Activated CD4-positive, alpha-beta T cell treated with anti-CD3 and anti-CD28 coated beads, Interleukin-2, amount 10 ng/mL, durations not matched to agents 24 days and 14 days (primary cell): ENCODE results near the gene NIPAL4. TPM values are rescaled to one million over a fixed set of nuclear protein-coding genes. Genes with fewer than 3 reads are reported as not detected.

Source experiments
- DNase-seq: peaks from one replicate; pipeline ENCODE4 v3.0.0; 2022
- H3K27ac Mint-ChIP-seq: one replicate; pipeline ENCODE4 v1.8.0; 2022; ENCODE audit warnings: mild to moderate bottlenecking, mixed read lengths
- H3K27me3 Mint-ChIP-seq: one replicate; pipeline ENCODE4 v1.8.0; 2022; ENCODE audit warnings: mixed read lengths
- H3K36me3 Mint-ChIP-seq: one replicate; pipeline ENCODE4 v1.8.0; 2022; ENCODE audit warnings: low read depth, mild to moderate bottlenecking, mixed read lengths
- H3K4me1 Mint-ChIP-seq: one replicate; pipeline ENCODE4 v1.8.0; 2021; ENCODE audit warnings: mixed read lengths
- H3K4me3 Mint-ChIP-seq: one replicate; pipeline ENCODE4 v1.8.0; 2022; ENCODE audit warnings: mild to moderate bottlenecking, moderate library complexity, mixed read lengths
- H3K9me3 Mint-ChIP-seq: one replicate; pipeline ENCODE4 v1.8.0; 2021; ENCODE audit warnings: mixed read lengths
- intact Hi-C: fragments of 100-400 bp; cut with micrococcal nuclease; formaldehyde crosslinking; loops from one replicate; pipeline ENCODE4 v1.15.1; 2023
- total RNA-seq: library from RNA; stranded (reverse); gene quantifications from 2 replicates; pipeline ENCODE4 v1.2.3, GENCODE V29; 2022

Gene NIPAL4
- total RNA-seq, 1 donor from 2014 or later, result 2.7 TPM

GRCh38 chr5:157521704-157522029 lies 61.7 kb downstream of the NIPAL4 start:
- DNase-seq, result no peak
- Mint-ChIP-seq H3K9me3 (no peaks in the 10 kb centered on the region), H3K27ac (peak overlapping the region; percentile 17), H3K36me3 (peaks cover 65% of the 10 kb centered on the region), H3K27me3 (no peaks in the 10 kb centered on the region), H3K4me3 (no peak overlapping the region), H3K4me1 (peaks cover 55% of the 10 kb centered on the region)
- intact Hi-C loops, result no loop called here

GRCh38 chr5:157523976-157524375 lies 64.0 kb downstream of the NIPAL4 start:
- H3K4me3 Mint-ChIP-seq, result no peak overlapping the region
- no peaks in the 10 kb centered on the region for H3K9me3 Mint-ChIP-seq
- H3K4me1 Mint-ChIP-seq, result peaks cover 61% of the 10 kb centered on the region
- DNase-seq, result no peak
- intact Hi-C loops, result no loop called here
- no peak overlapping the region for H3K27ac Mint-ChIP-seq
- peaks cover 72% of the 10 kb centered on the region for H3K36me3 Mint-ChIP-seq
- no peaks in the 10 kb centered on the region for H3K27me3 Mint-ChIP-seq

Other genes starting within 250 kb of the NIPAL4 start
- 180 and 193 TPM in 2 replicates for gene CYFIP2, start 194.1 kb upstream of the NIPAL4 start, total RNA-seq
- 232 TPM in 2 replicates for gene ADAM19, start 115.6 kb downstream of the NIPAL4 start, total RNA-seq
- gene SOX30, start 192.2 kb downstream of the NIPAL4 start, total RNA-seq, result 0.19 TPM in 1 of 2 replicates, not detected in the other
- gene C5orf52, start 211.3 kb downstream of the NIPAL4 start, total RNA-seq, result 0.42 TPM in 1 of 2 replicates, not detected in the other